Right lobe of liver (tissue), 4 donors: Measurements from ENCODE around the gene DIABLO.

ENCODE experiments used
- CTCF ChIP-seq, 4 donors: fragments of 200-600 bp in 3 of 4; fragments of 450-650 bp in 1 of 4; IDR thresholded peaks; one replicate each; pipeline versions ENCODE4 v1.5.1 to v1.8.0; 2016 to 2022; ENCODE audit warnings: antibody characterized with exemption in 4 of 4, mild to moderate bottlenecking in 2 of 4
- POLR2A ChIP-seq: fragments of 450-650 bp; IDR thresholded peaks from one replicate; pipeline ENCODE4 v1.6.1; 2017; ENCODE audit warnings: antibody characterized with exemption, mild to moderate bottlenecking
- donor health status: DM: no; HTN: no; CAD: no.
- donor health status: DM: no; HTN: no; CAD: no.
- donor health status: DM: no; HTN: yes; CAD: no.

GRCh38 chr12:122230798-122231197 lies 4.9 kb upstream of the DIABLO start:
- no peak for TF ChIP-seq CTCF (IDR thresholded peaks at IDR 0.05)
- no peak for TF ChIP-seq POLR2A
